ENCODE data around the gene GLYATL3. TPM values are rescaled to one million over a fixed set of nuclear protein-coding genes. Genes with fewer than 3 reads are reported as not detected.

The GLYATL3 gene
- total RNA-seq, 2 donors from 2014 or later = not detected

DNA sequence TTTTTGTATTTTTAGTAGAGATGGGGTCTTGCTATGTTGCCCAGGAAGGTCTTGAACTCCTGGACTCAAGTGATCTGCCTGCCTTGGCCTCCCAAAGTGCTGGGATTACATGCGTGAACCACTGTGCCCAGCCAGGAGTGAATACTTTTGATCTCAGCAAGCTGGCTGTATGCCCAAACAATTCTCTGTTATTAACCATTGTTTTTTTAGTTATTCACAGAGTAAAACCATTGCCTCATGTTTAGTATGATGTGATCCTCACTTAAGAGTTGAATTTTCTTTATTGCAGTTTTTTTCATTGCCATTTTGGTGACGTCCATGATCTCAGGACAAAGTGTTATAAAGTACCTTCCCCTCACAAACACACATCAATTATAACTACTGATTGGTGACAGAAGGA, 65.5 kb downstream of the GLYATL3 start:
- H3K27ac Mint-ChIP-seq = no peak overlapping the region
- no peaks in the 10 kb centered on the region for H3K36me3 Mint-ChIP-seq (ENCODE audit: low read depth)
- ATAC-seq (replicated peaks) = no peak
- H3K4me3 Mint-ChIP-seq = no peak overlapping the region
- H3K4me1 Mint-ChIP-seq = no peaks in the 10 kb centered on the region
- H3K9me3 Mint-ChIP-seq = no peaks in the 10 kb centered on the region
- H3K27me3 Mint-ChIP-seq = peaks cover 7% of the 10 kb centered on the region

- Mint-ChIP-seq H3K36me3 (ENCODE audit: low read depth) (no peaks in the 10 kb centered on the region), H3K27ac (no peak overlapping the region), H3K9me3 (no peaks in the 10 kb centered on the region), H3K4me1 (no peaks in the 10 kb centered on the region), H3K27me3 (peaks cover 7% of the 10 kb centered on the region), H3K4me3 (no peak overlapping the region)
- no peak for ATAC-seq (replicated peaks)
Measured at GRCh38 chr6:49565855-49566254, 66.1 kb downstream of the GLYATL3 start.

DNA sequence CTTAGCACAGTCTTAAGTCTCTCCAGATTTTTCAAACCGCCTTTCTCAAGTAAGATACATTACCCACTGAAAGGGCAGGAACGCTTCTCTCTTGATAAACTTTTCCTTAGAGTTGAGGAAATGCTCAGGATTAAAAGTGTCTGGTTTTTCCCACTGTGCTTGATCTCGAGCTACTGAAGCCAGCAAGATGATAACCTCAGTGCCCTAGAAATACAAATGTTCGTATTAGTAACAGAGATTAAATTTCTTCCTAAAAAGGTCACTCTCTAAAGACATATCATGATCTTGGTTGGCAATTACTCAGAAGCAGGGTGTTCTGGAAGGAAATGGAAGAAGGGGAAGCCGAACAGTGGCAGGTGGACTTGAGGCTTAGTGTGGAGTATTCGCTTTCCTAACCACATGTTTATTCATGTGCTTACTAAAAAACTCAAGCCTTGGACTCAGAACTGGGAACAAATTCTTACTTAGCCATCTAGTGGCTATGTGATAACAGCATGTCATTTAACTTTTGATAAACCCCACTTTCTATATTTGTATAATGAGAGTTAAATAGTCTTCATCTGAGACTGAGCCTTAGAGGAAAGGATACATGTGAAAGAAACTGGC, 70.9 kb downstream of the GLYATL3 start:
- ATAC-seq (replicated peaks) = no peak
- no peaks in the 10 kb centered on the region for H3K9me3 Mint-ChIP-seq

GRCh38 chr6:49576618-49577017, 76.9 kb downstream of the GLYATL3 start:
- H3K36me3 Mint-ChIP-seq (ENCODE audit: low read depth) = no peaks in the 10 kb centered on the region
- peaks cover 3% of the 10 kb centered on the region for H3K27me3 Mint-ChIP-seq
- H3K9me3 Mint-ChIP-seq = no peaks in the 10 kb centered on the region
- no peak for ATAC-seq (replicated peaks)
- no peak overlapping the region for H3K4me3 Mint-ChIP-seq
- H3K27ac Mint-ChIP-seq = no peak overlapping the region
- no peaks in the 10 kb centered on the region for H3K4me1 Mint-ChIP-seq

More for the DNA sequence above, 70.9 kb downstream of the GLYATL3 start:
- no peak overlapping the region for H3K27ac Mint-ChIP-seq
- peaks cover 4% of the 10 kb centered on the region for H3K27me3 Mint-ChIP-seq
- no peaks in the 10 kb centered on the region for H3K36me3 Mint-ChIP-seq (ENCODE audit: low read depth)
- H3K4me1 Mint-ChIP-seq = no peaks in the 10 kb centered on the region
- no peak overlapping the region for H3K4me3 Mint-ChIP-seq

Other genes starting within 250 kb of the GLYATL3 start
- gene MMUT, start 36.7 kb upstream of the GLYATL3 start, total RNA-seq = 10 to 100 TPM; 19.6 to 19.8 TPM
- 10 to 100 TPM; 12.0 to 19.0 TPM for gene CENPQ, start 36.6 kb upstream of the GLYATL3 start, total RNA-seq
- not detected for gene C6orf141, start 50.7 kb downstream of the GLYATL3 start, total RNA-seq
- gene RHAG, start 136.9 kb downstream of the GLYATL3 start, total RNA-seq = not detected
- gene CRISP2, start 213.6 kb downstream of the GLYATL3 start, total RNA-seq = not detected
- not detected for gene CRISP3, start 244.5 kb downstream of the GLYATL3 start, total RNA-seq

Data from activated T-helper 17 cell treated with anti-CD3 and anti-CD28 coated beads, Interleukin-2, amount 50 U/mL, for 72 hours (primary cell).